NCI-H2196 treated with DMSO at 0.1 percent for 48 hours (cell line): Measurements from ENCODE around the gene PLCZ1.
"Not testable (repeated sequence)": the region's sequence is repeated elsewhere in the genome, so short reads cannot be mapped to it uniquely, and the experiment has no call there.

Source experiments
- DNase-seq: peaks from one replicate; lab custom pipeline; 2025; ENCODE audit not compliant: unreplicated experiment; lab: John Stamatoyannopoulos, UW

PLCZ1 gene, protein sequence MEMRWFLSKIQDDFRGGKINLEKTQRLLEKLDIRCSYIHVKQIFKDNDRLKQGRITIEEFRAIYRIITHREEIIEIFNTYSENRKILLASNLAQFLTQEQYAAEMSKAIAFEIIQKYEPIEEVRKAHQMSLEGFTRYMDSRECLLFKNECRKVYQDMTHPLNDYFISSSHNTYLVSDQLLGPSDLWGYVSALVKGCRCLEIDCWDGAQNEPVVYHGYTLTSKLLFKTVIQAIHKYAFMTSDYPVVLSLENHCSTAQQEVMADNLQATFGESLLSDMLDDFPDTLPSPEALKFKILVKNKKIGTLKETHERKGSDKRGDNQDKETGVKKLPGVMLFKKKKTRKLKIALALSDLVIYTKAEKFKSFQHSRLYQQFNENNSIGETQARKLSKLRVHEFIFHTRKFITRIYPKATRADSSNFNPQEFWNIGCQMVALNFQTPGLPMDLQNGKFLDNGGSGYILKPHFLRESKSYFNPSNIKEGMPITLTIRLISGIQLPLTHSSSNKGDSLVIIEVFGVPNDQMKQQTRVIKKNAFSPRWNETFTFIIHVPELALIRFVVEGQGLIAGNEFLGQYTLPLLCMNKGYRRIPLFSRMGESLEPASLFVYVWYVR

GRCh38 chr12:18737819-18738218 is at the start of gene PLCZ1, which contains the start of gene CAPZA3:
PLCZ1 (minus strand) TSS chr12:18738012; CDS start chr12:18737371, 641 bp downstream.
CAPZA3 (plus strand) TSS chr12:18738119; CDS start chr12:18738269, 150 bp downstream.
- no peak for DNase-seq

- not testable (repeated sequence) for DNase-seq
Measured at GRCh38 chr12:18785465-18785864, 47.7 kb upstream of the PLCZ1 start.

DNA sequence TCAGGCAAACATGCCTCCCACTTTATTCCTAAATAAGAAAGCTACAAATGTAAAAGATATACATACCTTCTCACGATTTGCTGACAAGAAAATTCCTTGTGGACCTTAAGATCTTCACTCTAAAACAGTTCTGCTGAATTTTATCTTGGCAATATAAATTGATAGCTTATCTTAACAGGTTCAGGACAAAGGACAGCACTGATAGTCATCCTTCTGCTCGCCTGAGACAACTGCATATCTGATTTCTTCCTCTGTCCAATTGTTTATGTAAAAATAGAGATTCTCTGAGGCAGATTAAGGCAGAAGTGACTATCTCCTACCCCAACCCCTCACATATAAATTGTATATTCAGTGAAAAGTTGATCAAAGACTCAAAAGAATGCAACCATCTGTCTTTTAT is 45.0 kb upstream of the PLCZ1 start:
- DNase-seq, result no peak

DNA sequence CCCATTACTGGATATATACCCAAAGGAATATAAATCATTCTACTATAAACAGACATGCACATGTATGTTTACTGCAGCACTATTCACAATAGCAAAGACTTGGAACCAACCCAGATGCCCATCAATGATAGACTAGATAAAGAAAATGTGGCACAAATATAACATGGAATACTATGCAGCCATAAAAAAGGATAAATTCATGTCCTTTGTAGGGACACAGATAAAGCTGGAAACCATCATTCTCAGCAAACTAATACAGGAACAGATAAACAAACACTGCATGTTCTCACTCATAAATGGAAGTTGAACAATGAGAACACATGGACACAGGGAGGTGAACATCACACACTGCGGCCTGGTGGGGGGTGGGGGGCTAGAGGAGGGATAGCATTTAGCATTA is 28.7 kb upstream of the PLCZ1 start:
- not testable (repeated sequence) for DNase-seq

DNA sequence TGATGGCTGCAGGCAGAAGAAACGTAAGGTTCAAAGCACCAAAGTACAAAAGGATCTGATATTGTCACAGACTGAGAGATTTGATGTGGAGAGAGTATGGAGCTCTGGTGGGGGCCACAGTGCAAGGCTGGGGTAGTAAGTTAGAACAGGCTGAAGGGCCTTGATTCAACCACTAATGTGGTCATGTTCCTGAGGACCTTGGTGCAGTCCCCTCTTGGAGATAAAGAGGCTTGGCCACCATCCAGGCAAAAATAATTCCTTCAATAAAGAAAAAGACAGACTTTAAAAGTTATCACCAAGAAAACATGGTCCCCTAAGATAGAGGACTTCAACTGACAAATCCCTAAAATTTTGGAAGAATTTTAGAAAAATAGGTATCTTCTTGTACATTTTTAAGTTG is 17.5 kb upstream of the PLCZ1 start:
- DNase-seq, result no peak

GRCh38 chr12:18754124-18754707 is 16.4 kb upstream of the PLCZ1 start:
- no peak for DNase-seq

DNA sequence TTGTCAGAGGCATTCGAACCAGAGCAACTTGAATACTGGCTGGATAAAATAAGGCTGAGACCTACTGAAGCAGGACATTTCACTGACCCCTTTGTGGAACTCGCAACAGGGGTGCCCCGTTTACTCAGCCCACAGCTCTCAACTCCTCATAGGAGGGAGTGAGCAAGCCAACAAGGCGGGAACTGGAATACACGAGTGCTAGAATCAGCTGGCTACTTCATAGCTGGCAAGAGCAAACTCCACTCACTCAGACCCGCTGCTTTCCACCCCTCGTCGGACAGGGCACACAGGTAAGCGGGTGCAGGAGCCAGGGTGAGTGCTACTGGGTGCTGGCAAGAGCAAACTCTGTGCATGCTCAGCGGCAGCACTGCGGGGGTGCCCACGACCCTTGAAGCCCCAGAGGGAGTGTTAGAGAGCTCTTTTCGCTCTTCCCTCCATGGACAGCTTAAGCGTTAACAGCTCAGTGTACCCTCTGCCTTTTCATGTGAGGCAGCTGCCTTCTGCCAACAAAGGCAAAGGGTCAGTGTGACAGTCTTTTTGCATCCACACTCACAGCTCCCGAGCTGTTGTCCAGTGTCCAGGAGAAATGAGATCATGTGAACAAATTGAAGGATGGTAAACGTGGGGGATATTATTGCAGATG is 15.8 kb upstream of the PLCZ1 start:
- DNase-seq, result no peak

- DNase-seq, result no peak
Measured at GRCh38 chr12:18752947-18753346, 15.1 kb upstream of the PLCZ1 start.

DNA sequence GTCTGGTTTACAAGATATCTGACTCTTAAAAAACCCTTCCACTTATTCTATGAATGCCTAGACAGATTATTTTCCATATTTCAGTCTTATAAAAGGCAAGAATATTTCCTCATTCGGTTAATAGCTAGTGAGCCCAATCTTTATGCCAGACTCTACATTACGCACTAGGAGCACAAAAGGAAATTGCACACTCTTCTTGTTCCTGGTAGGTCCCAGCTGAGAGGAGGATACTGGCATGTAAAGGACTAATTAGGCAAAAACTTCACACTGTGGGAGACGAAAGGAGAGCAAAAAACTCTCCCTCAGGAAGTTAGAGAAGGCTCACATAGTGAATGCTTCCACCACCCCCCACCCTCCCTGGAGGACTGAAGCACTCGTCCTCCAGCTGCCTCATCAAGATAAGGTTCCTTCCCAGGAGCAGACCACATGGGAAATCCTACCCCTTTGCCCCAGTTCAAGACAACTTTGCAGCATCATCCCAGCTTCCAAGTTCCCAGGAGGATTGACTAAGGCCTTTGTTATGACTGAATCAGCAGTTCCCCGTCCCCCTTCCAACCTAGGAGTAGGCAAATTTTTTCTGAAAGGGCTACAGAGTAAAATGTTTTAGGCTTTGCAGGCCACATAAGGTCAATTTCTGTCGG is 14.6 kb upstream of the PLCZ1 start:
- no peak for DNase-seq

DNA sequence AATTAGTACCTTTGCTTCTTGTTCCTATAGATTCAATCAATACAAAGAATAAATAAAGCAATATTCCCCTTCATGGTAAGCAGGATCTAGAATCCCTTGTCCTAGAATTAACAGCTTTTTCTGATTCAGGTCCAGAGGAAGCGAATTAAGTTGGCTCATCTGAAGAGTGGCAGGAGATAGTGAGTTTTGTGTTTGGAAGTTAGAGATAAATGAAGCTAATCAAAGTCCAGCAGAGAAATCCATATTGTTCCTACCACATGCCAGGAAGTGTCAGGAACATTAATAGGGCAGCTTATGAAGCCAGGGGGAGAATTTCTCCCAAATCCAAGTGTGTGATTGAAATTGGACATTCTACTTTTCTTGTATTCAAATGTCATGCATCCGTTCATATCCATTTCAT is 14.1 kb upstream of the PLCZ1 start:
- DNase-seq, result no peak

- no peak for DNase-seq
Measured at GRCh38 chr12:18750085-18750484, 12.3 kb upstream of the PLCZ1 start.

DNA sequence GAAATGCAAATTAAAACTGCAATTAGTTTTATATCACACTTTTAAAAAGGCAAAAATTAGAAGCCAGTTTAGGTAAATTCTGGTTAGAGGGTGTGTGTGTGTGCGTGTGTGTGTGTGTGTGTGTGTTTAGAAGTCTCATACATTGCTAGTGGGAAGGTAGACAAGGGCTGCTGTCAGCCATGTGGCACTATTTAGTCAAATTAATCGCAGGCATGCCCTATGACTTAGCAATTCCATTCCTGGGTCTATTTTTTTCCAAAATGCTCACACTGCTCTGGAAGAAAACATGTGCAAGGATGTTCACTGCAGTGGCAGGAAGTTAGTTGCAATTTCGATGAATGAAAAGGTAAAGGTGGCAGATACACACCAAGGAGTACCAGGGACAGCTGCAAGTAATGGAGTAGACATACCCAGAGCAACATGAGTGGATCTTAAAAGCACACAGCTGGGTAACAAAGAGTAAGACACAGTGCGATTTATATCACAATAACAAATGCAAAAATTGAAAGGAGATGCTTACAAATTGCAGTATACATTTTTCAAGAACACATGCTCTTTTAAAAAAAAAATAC is 11.7 kb upstream of the PLCZ1 start:
- no peak for DNase-seq

GRCh38 chr12:18747895-18748294 is 10.1 kb upstream of the PLCZ1 start:
- DNase-seq, result no peak

GRCh38 chr12:18731156-18731555 is 6.7 kb downstream of the PLCZ1 start:
- no peak for DNase-seq

DNA sequence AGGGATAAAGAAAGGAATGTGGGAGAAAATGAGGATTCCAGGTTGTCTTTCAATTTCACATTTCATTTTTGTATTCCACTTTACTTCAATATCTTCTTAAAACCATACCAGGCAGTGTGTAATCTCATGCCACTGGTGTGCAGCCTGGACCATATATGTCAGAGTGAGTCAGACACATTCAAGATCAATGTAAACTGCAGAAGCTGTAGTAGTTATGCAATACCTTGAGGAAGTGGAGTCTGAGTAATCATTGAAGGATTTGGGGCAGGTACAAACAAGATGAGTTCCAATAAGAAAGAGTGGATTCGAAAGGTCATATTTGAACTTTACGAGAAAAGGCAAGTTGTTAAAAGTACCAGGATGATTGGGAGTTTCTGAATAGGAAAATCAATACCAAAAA is 14.1 kb downstream of the PLCZ1 start:
- no peak for DNase-seq

DNA sequence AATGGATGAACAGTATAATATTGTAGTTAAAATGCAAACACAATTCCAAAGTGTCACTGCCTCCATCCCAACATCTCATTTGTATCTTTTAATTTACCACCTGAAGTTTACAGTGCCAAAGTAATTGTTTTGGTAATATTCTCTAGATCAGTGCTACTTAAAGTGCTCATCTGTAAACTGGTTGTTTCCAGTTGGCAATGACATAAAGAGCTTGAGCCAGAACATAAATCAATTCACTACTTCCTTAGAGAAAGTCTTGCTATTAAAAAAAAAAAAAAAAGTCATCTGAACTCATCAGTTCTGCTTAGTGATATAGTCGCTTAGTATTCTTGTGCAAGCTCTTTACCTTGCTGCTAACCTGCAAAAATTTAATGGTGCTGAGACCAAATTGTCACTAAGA is 16.4 kb downstream of the PLCZ1 start:
- no peak for DNase-seq

- DNase-seq, result no peak
Measured at GRCh38 chr12:18720690-18721089, 17.1 kb downstream of the PLCZ1 start.

- DNase-seq, result no peak
Measured at GRCh38 chr12:18719922-18720510, 17.8 kb downstream of the PLCZ1 start.

- DNase-seq, result no peak
Measured at GRCh38 chr12:18718462-18718861, 19.4 kb downstream of the PLCZ1 start.

DNA sequence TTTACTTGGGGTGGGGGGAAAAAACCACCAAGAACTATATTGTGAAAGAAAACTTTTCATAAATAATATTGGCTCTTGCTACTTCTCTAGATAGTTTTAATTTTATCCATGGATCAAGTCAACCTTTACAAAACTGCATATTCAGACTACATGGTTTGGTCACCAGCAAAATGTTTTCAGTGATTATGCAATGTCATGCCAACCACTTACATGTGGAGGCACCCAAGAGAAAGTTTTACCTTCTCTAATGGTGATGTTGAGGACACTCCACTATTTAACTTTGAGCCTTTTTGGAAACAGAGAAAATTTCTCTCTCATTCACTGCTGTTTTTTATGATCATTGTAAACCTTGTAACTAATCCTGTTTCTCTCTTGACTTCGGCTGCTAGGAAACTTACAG is 21.6 kb downstream of the PLCZ1 start:
- DNase-seq, result no peak
